Right atrium auricular region (tissue), 2 donors: ENCODE data around the gene CCNJL. TPM values are rescaled to one million over a fixed set of nuclear protein-coding genes. Genes with fewer than 3 reads are reported as not detected.

Experiments
- DNase-seq: peaks from one replicate; pipeline ENCODE4 v3.0.0-alpha.2; 2019; ENCODE audit warnings: low spot score
- H3K27ac ChIP-seq, 2 donors: fragments of 200-600 bp; sonication (generic); 1 replicate in 1 of 2; 2 replicates in 1 of 2; pipeline ENCODE4 v1.5.1; 2016 to 2019
- H3K27me3 ChIP-seq, 2 donors: fragments of 200-600 bp; sonication (generic); one replicate each; pipeline versions ENCODE4 v1.5.1 to v1.6.0; 2017 to 2019
- H3K36me3 ChIP-seq: fragments of 200-600 bp; sonication (generic); one replicate; pipeline ENCODE4 v1.5.1; 2016
- H3K4me1 ChIP-seq, 2 donors: fragments of 200-600 bp; sonication (generic); one replicate each; pipeline versions ENCODE4 v1.5.1 to v1.6.0; 2017 to 2019
- H3K4me3 ChIP-seq, 2 donors: fragments of 200-600 bp; sonication (generic); 1 replicate in 1 of 2; 2 replicates in 1 of 2; pipeline ENCODE4 v1.5.1; 2017 to 2019; ENCODE audit warnings: mild to moderate bottlenecking in 1 of 2, moderate library complexity in 1 of 2
- H3K9me3 ChIP-seq, 2 donors: fragments of 200-600 bp; sonication (generic); one replicate each; pipeline ENCODE4 v1.5.1; 2019
- CTCF ChIP-seq, 2 donors: fragments of 200-600 bp; sonication (generic); IDR thresholded peaks; one replicate each; pipeline ENCODE4 v1.5.1; 2019; ENCODE audit warnings: antibody characterized with exemption in 2 of 2
- total RNA-seq, 2 donors: library from RNA; depleted of rRNA; stranded (reverse); fragments of >200 nt; gene quantifications; one replicate each; pipeline ENCODE4 v1.1.0, GENCODE V29; 2016

Gene CCNJL
- total RNA-seq, 2 donors from 2014 or later: 2.7 to 5.5 TPM

GRCh38 chr5:160326981-160327380 lies 14.6 kb upstream of the CCNJL start:
- no peaks in the 10 kb centered on the region for H3K9me3 ChIP-seq
- H3K27me3 ChIP-seq: no peaks in the 10 kb centered on the region
- H3K36me3 ChIP-seq: no peaks in the 10 kb centered on the region
- TF ChIP-seq CTCF (IDR thresholded peaks at IDR 0.05): no peak
- DNase-seq: no peak
- H3K27ac ChIP-seq: no peak overlapping the region
- H3K4me3 ChIP-seq: no peak overlapping the region
- H3K4me1 ChIP-seq: no peaks in the 10 kb centered on the region

- H3K4me3 ChIP-seq: no peak overlapping the region
- H3K9me3 ChIP-seq: no peaks in the 10 kb centered on the region
- no peaks in the 10 kb centered on the region for H3K4me1 ChIP-seq
- no peaks in the 10 kb centered on the region for H3K36me3 ChIP-seq
- DNase-seq: no peak
- H3K27me3 ChIP-seq: no peaks in the 10 kb centered on the region
- H3K27ac ChIP-seq: no peak overlapping the region
- TF ChIP-seq CTCF (IDR thresholded peaks at IDR 0.05): no peak
Measured at GRCh38 chr5:160325716-160326115, 13.4 kb upstream of the CCNJL start.

GRCh38 chr5:160324886-160325285 lies 12.5 kb upstream of the CCNJL start:
- H3K27me3 ChIP-seq: no peaks in the 10 kb centered on the region
- no peaks in the 10 kb centered on the region for H3K36me3 ChIP-seq
- H3K9me3 ChIP-seq: no peaks in the 10 kb centered on the region
- no peak for DNase-seq
- no peak for TF ChIP-seq CTCF (IDR thresholded peaks at IDR 0.05)
- H3K4me1 ChIP-seq: no peaks in the 10 kb centered on the region
- no peak overlapping the region for H3K4me3 ChIP-seq
- no peak overlapping the region for H3K27ac ChIP-seq

- TF ChIP-seq CTCF (IDR thresholded peaks at IDR 0.05): no peak
- no peak for DNase-seq
- Histone ChIP-seq H3K27me3 (no peaks in the 10 kb centered on the region), H3K9me3 (no peaks in the 10 kb centered on the region), H3K36me3 (no peaks in the 10 kb centered on the region), H3K27ac (no peak overlapping the region), H3K4me1 (no peaks in the 10 kb centered on the region), H3K4me3 (no peak overlapping the region)
Measured at GRCh38 chr5:160318409-160318808, 6.0 kb upstream of the CCNJL start.

GRCh38 chr5:160317434-160317833 lies 5.1 kb upstream of the CCNJL start:
- no peak for TF ChIP-seq CTCF (IDR thresholded peaks at IDR 0.05)
- Histone ChIP-seq H3K4me1 (peaks cover 0 to 5% of the 10 kb centered on the region in 2 donors), H3K27me3 (no peaks in the 10 kb centered on the region), H3K4me3 (no peak overlapping the region), H3K36me3 (no peaks in the 10 kb centered on the region), H3K27ac (no peak overlapping the region), H3K9me3 (no peaks in the 10 kb centered on the region)
- DNase-seq: no peak

GRCh38 chr5:160315968-160316367 lies 3.6 kb upstream of the CCNJL start:
- H3K4me3 ChIP-seq: no peak overlapping the region
- no peak overlapping the region for H3K27ac ChIP-seq
- H3K9me3 ChIP-seq: no peaks in the 10 kb centered on the region
- no peak for DNase-seq
- no peaks in the 10 kb centered on the region for H3K27me3 ChIP-seq
- no peaks in the 10 kb centered on the region for H3K36me3 ChIP-seq
- H3K4me1 ChIP-seq: peaks cover 0 to 5% of the 10 kb centered on the region in 2 donors
- no peak for TF ChIP-seq CTCF (IDR thresholded peaks at IDR 0.05)
